Spleen (tissue), 7 donors: ENCODE results near the gene RABAC1.

Experiments
- POLR2A ChIP-seq, 3 donors: fragments of 450-650 bp; IDR thresholded peaks; one replicate each; pipeline ENCODE4 v1.5.1; 2017; ENCODE audit warnings: antibody characterized with exemption in 3 of 3, mild to moderate bottlenecking in 1 of 3
- POLR2AphosphoS5 ChIP-seq, 3 donors: sonication (generic); formaldehyde crosslinking; IDR thresholded peaks; one replicate each; pipeline ENCODE4 v1.5.1; 2017; ENCODE audit warnings: antibody characterized with exemption in 3 of 3
- TF ChIP-seq, protein P1 (sequence below), 11 experiments: fragments of 200-600 bp in 7 of 11; fragments of 450-650 bp in 4 of 11; sonication (generic) in 4 of 11; IDR thresholded peaks in 8 of 11; conservative IDR thresholded peaks in 3 of 11; 1 replicate in 7 of 11; 2 replicates in 4 of 11; pipeline versions ENCODE4 v1.4.0 to v1.8.0; 2016 to 2021; ENCODE audit warnings: antibody characterized with exemption in 11 of 11, inconsistent platforms in 4 of 11, mild to moderate bottlenecking in 1 of 11
- donor health status: DM: no; HTN: no; CAD: no; lungs with moderate emphysema.
- donor health status: DM: no; HTN: no; CAD: no.
- donor health status: DM: no; HTN: no; CAD: no.

- TF ChIP-seq POLR2A (IDR thresholded peaks at IDR 0.05) = no peak
- TF ChIP-seq, protein P1, sequence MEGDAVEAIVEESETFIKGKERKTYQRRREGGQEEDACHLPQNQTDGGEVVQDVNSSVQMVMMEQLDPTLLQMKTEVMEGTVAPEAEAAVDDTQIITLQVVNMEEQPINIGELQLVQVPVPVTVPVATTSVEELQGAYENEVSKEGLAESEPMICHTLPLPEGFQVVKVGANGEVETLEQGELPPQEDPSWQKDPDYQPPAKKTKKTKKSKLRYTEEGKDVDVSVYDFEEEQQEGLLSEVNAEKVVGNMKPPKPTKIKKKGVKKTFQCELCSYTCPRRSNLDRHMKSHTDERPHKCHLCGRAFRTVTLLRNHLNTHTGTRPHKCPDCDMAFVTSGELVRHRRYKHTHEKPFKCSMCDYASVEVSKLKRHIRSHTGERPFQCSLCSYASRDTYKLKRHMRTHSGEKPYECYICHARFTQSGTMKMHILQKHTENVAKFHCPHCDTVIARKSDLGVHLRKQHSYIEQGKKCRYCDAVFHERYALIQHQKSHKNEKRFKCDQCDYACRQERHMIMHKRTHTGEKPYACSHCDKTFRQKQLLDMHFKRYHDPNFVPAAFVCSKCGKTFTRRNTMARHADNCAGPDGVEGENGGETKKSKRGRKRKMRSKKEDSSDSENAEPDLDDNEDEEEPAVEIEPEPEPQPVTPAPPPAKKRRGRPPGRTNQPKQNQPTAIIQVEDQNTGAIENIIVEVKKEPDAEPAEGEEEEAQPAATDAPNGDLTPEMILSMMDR (IDR thresholded peaks at IDR 0.05 in 8 of 11, conservative IDR thresholded peaks at IDR 0.05 in 3 of 11) = no peak
- peak in 1 of 3 donors; percentile 6 for TF ChIP-seq POLR2AphosphoS5 (IDR thresholded peaks at IDR 0.05)
Measured at GRCh38 chr19:41912899-41913537, 46.1 kb downstream of the RABAC1 start.
